HG02798 (cell line): ENCODE data around the gene RPS6KC1.
"Not testable (repeated sequence)": the region's sequence is repeated elsewhere in the genome, so short reads cannot be mapped to it uniquely, and the experiment has no call there.

Experiments used
- ATAC-seq: cut with Tn5 transposase; IDR thresholded peaks from one replicate; pipeline ENCODE4 v1.9.1; 2021; ENCODE audit warnings: mild to moderate bottlenecking; ENCODE audit not compliant: unreplicated experiment, poor library complexity

The RPS6KC1 gene

GRCh38 chr1:213104604-213105003, 53.6 kb downstream of the RPS6KC1 start:
- ATAC-seq, result no peak

GRCh38 chr1:213106298-213106697, 55.3 kb downstream of the RPS6KC1 start:
- ATAC-seq, result no peak

- no peak for ATAC-seq
These were observed 56.6 kb downstream of the RPS6KC1 start for GRCh38 chr1:213107613-213108012.

GRCh38 chr1:213110349-213111300, 59.6 kb downstream of the RPS6KC1 start:
- ATAC-seq, result peak; percentile 76

GRCh38 chr1:213111502-213111901, 60.5 kb downstream of the RPS6KC1 start:
- no peak for ATAC-seq

GRCh38 chr1:213112723-213113122, 61.7 kb downstream of the RPS6KC1 start:
- not testable (repeated sequence) for ATAC-seq

GRCh38 chr1:213117699-213118180, 66.7 kb downstream of the RPS6KC1 start:
- not testable (repeated sequence) for ATAC-seq

- ATAC-seq, result no peak
These were observed 68.8 kb downstream of the RPS6KC1 start for GRCh38 chr1:213119794-213120193.

- ATAC-seq, result no peak
These were observed 69.3 kb downstream of the RPS6KC1 start for GRCh38 chr1:213120386-213120785.

GRCh38 chr1:213120961-213121360, 69.9 kb downstream of the RPS6KC1 start:
- no peak for ATAC-seq

GRCh38 chr1:213122514-213122929, 71.5 kb downstream of the RPS6KC1 start:
- no peak for ATAC-seq

GRCh38 chr1:213123087-213123486, 72.0 kb downstream of the RPS6KC1 start:
- no peak for ATAC-seq

GRCh38 chr1:213123536-213123935, 72.5 kb downstream of the RPS6KC1 start:
- ATAC-seq, result no peak

GRCh38 chr1:213124590-213124989, 73.5 kb downstream of the RPS6KC1 start:
- ATAC-seq, result no peak

GRCh38 chr1:213125643-213126042, 74.6 kb downstream of the RPS6KC1 start:
- no peak for ATAC-seq

GRCh38 chr1:213127074-213127473, 76.0 kb downstream of the RPS6KC1 start:
- no peak for ATAC-seq

- no peak for ATAC-seq
These were observed 81.0 kb downstream of the RPS6KC1 start for GRCh38 chr1:213131851-213132655.

GRCh38 chr1:213135572-213135971, 84.5 kb downstream of the RPS6KC1 start:
- no peak for ATAC-seq

- no peak for ATAC-seq
These were observed 85.3 kb downstream of the RPS6KC1 start for GRCh38 chr1:213136190-213136917.

GRCh38 chr1:213138391-213138790, 87.3 kb downstream of the RPS6KC1 start:
- no peak for ATAC-seq
